IPS-20b (cell line): ENCODE results near the gene TSHZ1.

Experiments used
- H3K27ac ChIP-seq: one replicate; pipeline ENCODE4 v1.5.1; 2013; ENCODE audit warnings: low read length
- H3K27me3 ChIP-seq: 2 replicates; pipeline ENCODE4 v1.6.1; 2013; ENCODE audit warnings: mild to moderate bottlenecking, low read length, inconsistent platforms; ENCODE audit not compliant: insufficient read depth
- H3K36me3 ChIP-seq: 2 replicates; pipeline ENCODE4 v1.6.1; 2013; ENCODE audit warnings: low read depth, mild to moderate bottlenecking, inconsistent platforms, low read length, moderate library complexity; ENCODE audit not compliant: insufficient read depth
- H3K4me1 ChIP-seq: 2 replicates; pipeline ENCODE4 v1.6.1; 2013; ENCODE audit warnings: mild to moderate bottlenecking, control low read depth, inconsistent platforms, low read length, moderate library complexity; ENCODE audit not compliant: insufficient read depth
- H3K4me3 ChIP-seq: 2 replicates; pipeline ENCODE4 v1.5.1; 2013; ENCODE audit warnings: mild to moderate bottlenecking, low read length, inconsistent platforms
- H3K9ac ChIP-seq: 2 replicates; pipeline ENCODE4 v1.6.1; 2013; ENCODE audit warnings: low read depth, mild to moderate bottlenecking, inconsistent platforms, low read length, moderate library complexity
- H3K9me3 ChIP-seq: 2 replicates; pipeline ENCODE4 v1.6.1; 2013; ENCODE audit warnings: mild to moderate bottlenecking, low read depth, low read length, inconsistent platforms; ENCODE audit not compliant: insufficient read depth

TSHZ1 gene

GRCh38 chr18:75220551-75221355 lies 10.2 kb downstream of the TSHZ1 start:
- Histone ChIP-seq H3K36me3 (no peaks in the 10 kb centered on the region), H3K27me3 (no peaks in the 10 kb centered on the region), H3K4me3 (no peak overlapping the region), H3K27ac (no peak overlapping the region), H3K9ac (no peak overlapping the region), H3K4me1 (peaks cover 3% of the 10 kb centered on the region; the same call in 1 of the 2 replicates), H3K9me3 (no peaks in the 10 kb centered on the region)

DNA sequence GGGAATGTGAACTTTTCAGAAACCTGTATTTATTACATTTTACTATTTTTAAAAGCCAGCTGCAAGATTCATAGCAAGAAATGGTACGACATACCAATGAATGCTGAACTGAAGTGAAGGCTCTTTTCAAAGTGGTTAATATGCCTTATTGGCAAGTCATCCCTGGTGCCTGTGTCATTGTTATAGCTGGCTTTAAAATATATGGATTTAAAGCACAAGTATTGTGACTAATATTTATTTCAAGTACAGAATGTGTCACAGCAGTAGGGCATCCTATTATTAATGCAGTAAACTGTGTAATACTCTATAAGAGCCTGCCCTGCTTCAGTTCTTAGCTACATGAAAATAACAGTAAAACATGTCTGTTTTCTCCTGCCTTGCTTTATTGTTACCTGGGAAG lies 10.8 kb downstream of the TSHZ1 start:
- no peaks in the 10 kb centered on the region for H3K9me3 ChIP-seq
- H3K4me3 ChIP-seq: no peak overlapping the region
- H3K27me3 ChIP-seq: no peaks in the 10 kb centered on the region
- H3K4me1 ChIP-seq: peaks cover 1% of the 10 kb centered on the region; the same call in 1 of the 2 replicates
- no peak overlapping the region for H3K27ac ChIP-seq
- H3K9ac ChIP-seq: no peak overlapping the region
- no peaks in the 10 kb centered on the region for H3K36me3 ChIP-seq

- H3K4me1 ChIP-seq: no peaks in the 10 kb centered on the region
- no peak overlapping the region for H3K27ac ChIP-seq
- no peaks in the 10 kb centered on the region for H3K36me3 ChIP-seq
- no peak overlapping the region for H3K4me3 ChIP-seq
- H3K9ac ChIP-seq: no peak overlapping the region
- no peaks in the 10 kb centered on the region for H3K27me3 ChIP-seq
- no peaks in the 10 kb centered on the region for H3K9me3 ChIP-seq
Measured at GRCh38 chr18:75221897-75222296, 11.3 kb downstream of the TSHZ1 start.

DNA sequence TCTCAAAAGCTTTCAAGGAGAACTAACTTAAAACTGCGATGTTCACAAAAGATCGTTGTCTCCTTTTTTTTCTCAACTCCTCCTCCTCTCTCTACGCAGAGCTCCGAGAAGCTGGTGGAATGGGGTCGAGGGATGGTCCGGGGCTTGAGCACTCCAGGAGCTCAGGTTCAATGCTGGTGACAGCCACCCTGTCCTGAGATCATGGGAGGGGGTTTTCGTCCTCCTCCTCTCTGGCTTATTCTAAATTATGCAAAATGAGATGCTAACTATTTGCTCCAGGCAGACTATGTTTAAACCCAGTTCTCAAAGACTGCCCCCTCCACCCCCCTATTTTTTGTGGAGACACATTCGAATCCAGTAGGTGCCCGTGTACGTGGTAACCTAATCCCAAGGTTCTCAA lies 11.8 kb downstream of the TSHZ1 start:
- Histone ChIP-seq H3K27me3 (no peaks in the 10 kb centered on the region), H3K9ac (no peak overlapping the region), H3K36me3 (no peaks in the 10 kb centered on the region), H3K9me3 (no peaks in the 10 kb centered on the region), H3K27ac (no peak overlapping the region), H3K4me3 (no peak overlapping the region), H3K4me1 (no peaks in the 10 kb centered on the region)

- Histone ChIP-seq H3K9ac (no peak overlapping the region), H3K4me1 (no peaks in the 10 kb centered on the region), H3K9me3 (no peaks in the 10 kb centered on the region)
Measured at GRCh38 chr18:75223687-75224347, 13.2 kb downstream of the TSHZ1 start.

GRCh38 chr18:75226286-75226955 lies 15.8 kb downstream of the TSHZ1 start:
- Histone ChIP-seq H3K27me3 (no peaks in the 10 kb centered on the region), H3K9ac (no peak overlapping the region), H3K27ac (no peak overlapping the region), H3K36me3 (no peaks in the 10 kb centered on the region), H3K4me1 (no peaks in the 10 kb centered on the region), H3K9me3 (no peaks in the 10 kb centered on the region), H3K4me3 (no peak overlapping the region)

More at GRCh38 chr18:75223687-75224347, 13.2 kb downstream of the TSHZ1 start:
- Histone ChIP-seq H3K27ac (no peak overlapping the region), H3K27me3 (no peaks in the 10 kb centered on the region), H3K4me3 (no peak overlapping the region), H3K36me3 (no peaks in the 10 kb centered on the region)

- Histone ChIP-seq H3K27ac (no peak overlapping the region), H3K36me3 (no peaks in the 10 kb centered on the region), H3K4me3 (no peak overlapping the region), H3K4me1 (no peaks in the 10 kb centered on the region), H3K9me3 (no peaks in the 10 kb centered on the region), H3K9ac (no peak overlapping the region), H3K27me3 (no peaks in the 10 kb centered on the region)
Measured at GRCh38 chr18:75226956-75227316, 16.3 kb downstream of the TSHZ1 start.

GRCh38 chr18:75227535-75228296 lies 17.1 kb downstream of the TSHZ1 start:
- H3K9ac ChIP-seq: no peak overlapping the region
- no peaks in the 10 kb centered on the region for H3K27me3 ChIP-seq

DNA sequence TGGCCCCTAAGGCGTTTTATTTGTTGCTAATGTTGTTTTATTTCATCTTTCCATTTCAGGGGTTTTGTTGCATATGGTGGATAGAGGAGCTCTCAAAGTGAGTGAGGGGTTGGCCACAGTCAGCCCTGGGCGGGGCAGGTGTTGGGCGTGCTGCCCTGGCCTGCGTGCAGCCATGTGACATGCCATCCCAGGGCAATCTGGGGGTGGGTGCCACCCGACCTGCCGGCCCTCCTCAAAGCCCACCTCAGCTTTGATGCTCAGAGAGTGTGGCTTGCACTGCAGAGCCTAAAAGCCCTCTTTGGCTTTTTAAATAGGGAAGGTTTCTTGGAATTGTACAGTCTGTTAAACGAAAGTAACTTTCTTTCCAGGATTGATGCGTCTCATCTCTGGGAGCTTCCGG lies 18.4 kb downstream of the TSHZ1 start:
- Histone ChIP-seq H3K9me3 (no peaks in the 10 kb centered on the region), H3K9ac (no peak overlapping the region), H3K27me3 (no peaks in the 10 kb centered on the region), H3K36me3 (no peaks in the 10 kb centered on the region), H3K4me1 (no peaks in the 10 kb centered on the region), H3K27ac (no peak overlapping the region), H3K4me3 (no peak overlapping the region)

More at GRCh38 chr18:75227535-75228296, 17.1 kb downstream of the TSHZ1 start:
- Histone ChIP-seq H3K4me1 (no peaks in the 10 kb centered on the region), H3K9me3 (no peaks in the 10 kb centered on the region), H3K4me3 (no peak overlapping the region), H3K36me3 (no peaks in the 10 kb centered on the region), H3K27ac (no peak overlapping the region)

- Histone ChIP-seq H3K27me3 (no peaks in the 10 kb centered on the region), H3K27ac (no peak overlapping the region), H3K36me3 (no peaks in the 10 kb centered on the region), H3K4me1 (no peaks in the 10 kb centered on the region), H3K9ac (no peak overlapping the region), H3K4me3 (no peak overlapping the region), H3K9me3 (no peaks in the 10 kb centered on the region)
Measured at GRCh38 chr18:75229437-75229836, 18.8 kb downstream of the TSHZ1 start.

- Histone ChIP-seq H3K9me3 (no peaks in the 10 kb centered on the region), H3K27ac (no peak overlapping the region), H3K27me3 (no peaks in the 10 kb centered on the region), H3K4me3 (no peak overlapping the region), H3K4me1 (no peaks in the 10 kb centered on the region), H3K9ac (no peak overlapping the region), H3K36me3 (no peaks in the 10 kb centered on the region)
Measured at GRCh38 chr18:75230163-75231052, 19.8 kb downstream of the TSHZ1 start.
